ENCODE data around the gene ZNF574.

DNA sequence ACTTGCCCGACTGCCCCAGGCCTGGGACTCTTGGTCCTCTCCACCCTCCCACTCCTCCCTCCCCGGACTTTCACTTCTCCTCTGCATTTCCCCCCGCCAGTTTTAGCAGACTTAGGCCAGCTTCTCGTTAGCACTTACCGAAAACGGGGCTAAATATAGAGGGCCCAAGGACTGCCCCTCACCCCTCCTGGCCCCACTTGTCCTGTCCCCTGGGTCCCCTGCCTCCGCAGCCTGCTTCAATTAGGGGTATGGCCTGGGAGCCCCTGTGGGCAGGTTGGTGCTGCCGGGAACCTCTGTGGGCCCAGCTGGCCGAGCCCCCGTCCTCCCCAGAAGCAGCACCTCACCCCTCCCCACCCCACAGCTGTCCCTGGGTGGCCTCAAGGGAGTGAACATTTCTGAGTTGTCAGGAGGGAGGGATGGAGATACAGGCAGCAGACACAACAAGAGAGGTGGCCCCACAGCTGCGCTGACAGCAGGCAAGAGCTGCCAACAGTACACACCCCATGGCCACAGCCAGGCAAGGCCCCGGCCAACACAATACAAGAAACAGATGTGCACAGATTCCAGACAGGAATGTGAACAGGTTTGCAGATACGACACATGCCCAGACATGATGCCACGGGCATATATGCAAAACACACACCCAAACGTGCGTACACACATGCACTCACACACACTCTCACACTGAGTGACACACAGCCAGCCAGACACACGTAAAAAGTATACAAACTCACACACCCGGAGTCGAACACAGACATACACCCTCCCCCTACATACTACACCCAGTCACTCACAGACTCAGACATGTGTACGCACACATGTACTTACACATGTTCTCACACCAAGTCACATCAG, 53.7 kb downstream of the ZNF574 start:
- TF ChIP-seq POLR2A (IDR thresholded peaks at IDR 0.05) (no peak), EP300 (IDR thresholded peaks at IDR 0.05) (no peak)

Data from ovary (tissue), 1 donor.